8988T (cell line): ENCODE data around the gene ACE.

ENCODE experiments used
- DNase-seq: peaks from one replicate; pipeline ENCODE4 v3.0.0; 2011

ACE gene

GRCh38 chr17:63538693-63539595 is 62.1 kb downstream of the ACE start:
- no peak for DNase-seq

GRCh38 chr17:63540590-63540989 is 63.7 kb downstream of the ACE start:
- DNase-seq = no peak

- DNase-seq = no peak
These were observed 65.3 kb downstream of the ACE start for GRCh38 chr17:63542218-63542545.

GRCh38 chr17:63542942-63543821 is 66.3 kb downstream of the ACE start:
- no peak for DNase-seq

- no peak for DNase-seq
These were observed 67.1 kb downstream of the ACE start for GRCh38 chr17:63543822-63544420.

GRCh38 chr17:63544467-63545301 is 67.8 kb downstream of the ACE start:
- no peak for DNase-seq

- DNase-seq = no peak
These were observed 69.6 kb downstream of the ACE start for GRCh38 chr17:63546308-63547082.

- DNase-seq = no peak
These were observed 70.2 kb downstream of the ACE start for GRCh38 chr17:63547083-63547523.
